ENCODE results near the gene UBA7.

DNA sequence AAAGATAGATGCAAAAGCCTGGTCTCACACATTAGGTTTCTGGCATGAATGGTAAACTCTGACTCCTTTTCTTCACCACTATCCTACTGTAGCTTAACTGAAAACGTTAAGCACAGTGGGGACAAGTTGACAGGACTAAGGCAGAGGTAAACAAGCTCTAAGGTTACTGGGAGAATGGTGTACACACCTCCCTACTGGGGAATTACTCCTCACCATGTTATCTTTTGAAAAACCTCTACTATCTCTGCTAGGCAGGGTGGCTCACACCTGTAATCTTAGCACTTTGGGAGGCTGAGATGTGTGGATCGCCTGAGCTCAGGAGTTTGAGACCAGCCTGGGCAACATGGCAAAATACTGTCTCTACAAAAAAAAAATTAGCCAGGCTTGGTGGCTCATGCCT lies 56.6 kb downstream of the UBA7 start:
- TF ChIP-seq, protein P1, sequence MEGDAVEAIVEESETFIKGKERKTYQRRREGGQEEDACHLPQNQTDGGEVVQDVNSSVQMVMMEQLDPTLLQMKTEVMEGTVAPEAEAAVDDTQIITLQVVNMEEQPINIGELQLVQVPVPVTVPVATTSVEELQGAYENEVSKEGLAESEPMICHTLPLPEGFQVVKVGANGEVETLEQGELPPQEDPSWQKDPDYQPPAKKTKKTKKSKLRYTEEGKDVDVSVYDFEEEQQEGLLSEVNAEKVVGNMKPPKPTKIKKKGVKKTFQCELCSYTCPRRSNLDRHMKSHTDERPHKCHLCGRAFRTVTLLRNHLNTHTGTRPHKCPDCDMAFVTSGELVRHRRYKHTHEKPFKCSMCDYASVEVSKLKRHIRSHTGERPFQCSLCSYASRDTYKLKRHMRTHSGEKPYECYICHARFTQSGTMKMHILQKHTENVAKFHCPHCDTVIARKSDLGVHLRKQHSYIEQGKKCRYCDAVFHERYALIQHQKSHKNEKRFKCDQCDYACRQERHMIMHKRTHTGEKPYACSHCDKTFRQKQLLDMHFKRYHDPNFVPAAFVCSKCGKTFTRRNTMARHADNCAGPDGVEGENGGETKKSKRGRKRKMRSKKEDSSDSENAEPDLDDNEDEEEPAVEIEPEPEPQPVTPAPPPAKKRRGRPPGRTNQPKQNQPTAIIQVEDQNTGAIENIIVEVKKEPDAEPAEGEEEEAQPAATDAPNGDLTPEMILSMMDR (conservative IDR thresholded peaks at IDR 0.05; ENCODE audit: low read depth in 2 of 2), result no peak
- no peak for TF ChIP-seq EZH2 (IDR thresholded peaks at IDR 0.05; ENCODE audit: low read depth, unreplicated experiment)
- TF ChIP-seq POLR2AphosphoS5 (IDR thresholded peaks at IDR 0.05; ENCODE audit: low read depth), result no peak
- TF ChIP-seq, protein P2, sequence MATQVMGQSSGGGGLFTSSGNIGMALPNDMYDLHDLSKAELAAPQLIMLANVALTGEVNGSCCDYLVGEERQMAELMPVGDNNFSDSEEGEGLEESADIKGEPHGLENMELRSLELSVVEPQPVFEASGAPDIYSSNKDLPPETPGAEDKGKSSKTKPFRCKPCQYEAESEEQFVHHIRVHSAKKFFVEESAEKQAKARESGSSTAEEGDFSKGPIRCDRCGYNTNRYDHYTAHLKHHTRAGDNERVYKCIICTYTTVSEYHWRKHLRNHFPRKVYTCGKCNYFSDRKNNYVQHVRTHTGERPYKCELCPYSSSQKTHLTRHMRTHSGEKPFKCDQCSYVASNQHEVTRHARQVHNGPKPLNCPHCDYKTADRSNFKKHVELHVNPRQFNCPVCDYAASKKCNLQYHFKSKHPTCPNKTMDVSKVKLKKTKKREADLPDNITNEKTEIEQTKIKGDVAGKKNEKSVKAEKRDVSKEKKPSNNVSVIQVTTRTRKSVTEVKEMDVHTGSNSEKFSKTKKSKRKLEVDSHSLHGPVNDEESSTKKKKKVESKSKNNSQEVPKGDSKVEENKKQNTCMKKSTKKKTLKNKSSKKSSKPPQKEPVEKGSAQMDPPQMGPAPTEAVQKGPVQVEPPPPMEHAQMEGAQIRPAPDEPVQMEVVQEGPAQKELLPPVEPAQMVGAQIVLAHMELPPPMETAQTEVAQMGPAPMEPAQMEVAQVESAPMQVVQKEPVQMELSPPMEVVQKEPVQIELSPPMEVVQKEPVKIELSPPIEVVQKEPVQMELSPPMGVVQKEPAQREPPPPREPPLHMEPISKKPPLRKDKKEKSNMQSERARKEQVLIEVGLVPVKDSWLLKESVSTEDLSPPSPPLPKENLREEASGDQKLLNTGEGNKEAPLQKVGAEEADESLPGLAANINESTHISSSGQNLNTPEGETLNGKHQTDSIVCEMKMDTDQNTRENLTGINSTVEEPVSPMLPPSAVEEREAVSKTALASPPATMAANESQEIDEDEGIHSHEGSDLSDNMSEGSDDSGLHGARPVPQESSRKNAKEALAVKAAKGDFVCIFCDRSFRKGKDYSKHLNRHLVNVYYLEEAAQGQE (IDR thresholded peaks at IDR 0.05; ENCODE audit: unreplicated experiment), result no peak
- no peak for TF ChIP-seq CREB1 (CRISPR knock-in tag; IDR thresholded peaks at IDR 0.05; ENCODE audit: low read depth)
- TF ChIP-seq JUNB (IDR thresholded peaks at IDR 0.05; ENCODE audit: unreplicated experiment), result no peak
- TF ChIP-seq EZH2phosphoT487 (IDR thresholded peaks at IDR 0.05; ENCODE audit: unreplicated experiment), result no peak
- no peak for TF ChIP-seq NANOG (IDR thresholded peaks at IDR 0.05; ENCODE audit: borderline replicate concordance)
- TF ChIP-seq STAT1 (IDR thresholded peaks at IDR 0.05; ENCODE audit: unreplicated experiment), result no peak
- no peak for TF ChIP-seq ZNF114 (CRISPR knock-in tag; IDR thresholded peaks at IDR 0.05)

All from GM23338 (cell line).